Karpas-422 (cell line): ENCODE measurements around the gene OPRM1. TPM values are rescaled to one million over a fixed set of nuclear protein-coding genes. Genes with fewer than 3 reads are reported as not detected.

Experiments used
- DNase-seq: peaks from one replicate; pipeline ENCODE4 v3.0.0-alpha.2; 2015
- H2AFZ ChIP-seq: fragments of 200-600 bp; sonication (generic); 2 replicates; pipeline ENCODE4 v1.6.1; 2014; ENCODE audit warnings: antibody characterized with exemption, low read length, mixed read lengths
- H3K27ac ChIP-seq: fragments of 200-600 bp; sonication (generic); 2 replicates; pipeline ENCODE4 v1.5.1; 2014; ENCODE audit warnings: mild to moderate bottlenecking, low read length, moderate library complexity
- H3K27me3 ChIP-seq: fragments of 200-600 bp; sonication (generic); 2 replicates; pipeline ENCODE4 v1.6.1; 2014; ENCODE audit warnings: low read length, mixed read lengths
- H3K36me3 ChIP-seq: fragments of 200-600 bp; sonication (generic); 2 replicates; pipeline ENCODE4 v1.6.1; 2014; ENCODE audit warnings: low read length, mixed read lengths; ENCODE audit not compliant: insufficient read depth
- H3K4me1 ChIP-seq: fragments of 200-600 bp; sonication (generic); 2 replicates; pipeline ENCODE4 v1.6.1; 2014; ENCODE audit warnings: mild to moderate bottlenecking, low read length, mixed read lengths
- H3K4me2 ChIP-seq: fragments of 200-600 bp; sonication (generic); 2 replicates; pipeline ENCODE4 v1.6.1; 2014; ENCODE audit warnings: low read length, low read depth, mild to moderate bottlenecking; ENCODE audit not compliant: poor library complexity, severe bottlenecking
- H3K4me3 ChIP-seq: fragments of 200-600 bp; sonication (generic); 2 replicates; pipeline ENCODE4 v1.5.1; 2014; ENCODE audit warnings: mild to moderate bottlenecking, antibody characterized with exemption, low read length, mixed read lengths
- H3K79me2 ChIP-seq: fragments of 200-600 bp; sonication (generic); 2 replicates; pipeline ENCODE4 v1.6.1; 2014; ENCODE audit warnings: mild to moderate bottlenecking, low read length, mixed read lengths
- H3K9ac ChIP-seq: fragments of 200-600 bp; sonication (generic); 2 replicates; pipeline ENCODE4 v1.6.0; 2014; ENCODE audit warnings: low read length
- H3K9me2 ChIP-seq: fragments of 200-600 bp; sonication (generic), shearing (Covaris generic); replicated peaks from 2 replicates; pipeline ENCODE4 v1.6.0; 2014; ENCODE audit warnings: mild to moderate bottlenecking, low read length, moderate library complexity; ENCODE audit not compliant: insufficient read depth
- H3K9me3 ChIP-seq: fragments of 300-700, 200-600 bp; sonication (generic); 2 replicates; pipeline ENCODE4 v1.6.1; 2014; ENCODE audit warnings: low read length, mixed read lengths
- H4K20me1 ChIP-seq: fragments of 200-600 bp; sonication (generic); 2 replicates; pipeline ENCODE4 v1.6.1; 2014; ENCODE audit warnings: mild to moderate bottlenecking, antibody characterized with exemption, low read length, low read depth; ENCODE audit not compliant: insufficient read depth
- total RNA-seq: library from RNA; depleted of rRNA; stranded (reverse); fragments of >200 nt; shearing (Covaris generic); gene quantifications from 2 replicates; pipeline ENCODE4 v1.2.3, GENCODE V29; 2014; ENCODE audit warnings: low replicate concordance; rRNA removed

The OPRM1 gene
- not detected in 2 replicates for total RNA-seq

- no peak within 1 kb of the TSS for H2AFZ ChIP-seq
- H3K9me3 ChIP-seq, result no peaks in the 10 kb centered on the region
- no peak for DNase-seq
- H3K9ac ChIP-seq, result no peak within 1 kb of the TSS
- no peaks in the 10 kb centered on the region for H4K20me1 ChIP-seq
- H3K79me2 ChIP-seq, result no peaks in the 10 kb centered on the region
- H3K36me3 ChIP-seq, result no peaks in the 10 kb centered on the region
- H3K4me1 ChIP-seq, result no peaks in the 10 kb centered on the region
- H3K27ac ChIP-seq, result no peak within 1 kb of the TSS
- H3K9me2 ChIP-seq, result no peaks in the 10 kb centered on the region
- no peak within 1 kb of the TSS for H3K4me3 ChIP-seq
- no peaks in the 10 kb centered on the region for H3K27me3 ChIP-seq
- no peak within 1 kb of the TSS for H3K4me2 ChIP-seq
Observed at GRCh38 chr6:154039231-154039842, at the start of gene OPRM1. Gene OPRM1, plus strand, starts transcription at chr6:154039240. Its CDS starts 305 bp downstream, at chr6:154039545.

DNA sequence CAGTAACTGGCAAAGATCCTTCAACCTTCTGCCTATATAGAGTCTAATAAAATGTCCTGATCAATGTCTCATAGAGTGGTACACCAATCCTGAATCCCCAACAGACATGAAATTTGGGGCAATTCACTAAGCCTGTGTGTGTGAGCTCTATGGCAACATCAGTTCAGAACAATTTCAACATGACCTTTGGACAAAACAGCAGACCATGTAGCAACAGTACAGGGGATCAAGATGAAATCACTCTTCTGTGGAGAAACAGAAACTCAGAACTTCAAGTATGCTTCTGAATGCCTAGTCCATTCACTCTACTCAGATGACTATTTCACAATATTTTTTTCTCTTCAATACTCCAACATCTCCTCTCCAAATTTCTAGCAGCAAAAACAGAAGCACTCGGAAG is 49.1 kb upstream of the OPRM1 start:
- DNase-seq, result no peak
- Histone ChIP-seq H3K27ac (no peak overlapping the region), H4K20me1 (no peaks in the 10 kb centered on the region), H3K4me3 (no peak overlapping the region), H3K4me2 (no peak overlapping the region), H2AFZ (no peak overlapping the region), H3K79me2 (no peaks in the 10 kb centered on the region), H3K9me3 (no peaks in the 10 kb centered on the region), H3K27me3 (no peaks in the 10 kb centered on the region), H3K9ac (no peak overlapping the region), H3K9me2 (no peaks in the 10 kb centered on the region), H3K4me1 (no peaks in the 10 kb centered on the region), H3K36me3 (no peaks in the 10 kb centered on the region)

DNA sequence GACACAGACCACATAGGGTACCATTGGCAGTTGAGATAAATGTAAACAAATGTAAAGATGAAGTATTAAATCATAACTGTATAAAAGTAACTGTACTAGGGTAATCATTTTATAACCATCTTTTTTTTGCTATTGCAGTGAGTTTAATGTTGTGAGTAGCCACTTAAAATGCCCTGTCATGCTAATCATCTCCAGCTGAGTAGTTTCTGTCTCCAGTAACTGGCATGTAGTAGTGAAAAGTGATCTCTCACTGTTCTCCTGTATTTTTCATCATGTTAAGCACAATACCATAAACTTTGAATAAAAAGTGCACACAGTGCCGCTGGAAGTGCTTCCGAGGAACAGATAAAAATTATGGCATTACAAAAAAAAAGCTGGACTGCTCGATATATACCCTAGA is 45.0 kb upstream of the OPRM1 start:
- Histone ChIP-seq H3K9me3 (no peaks in the 10 kb centered on the region), H3K4me1 (no peaks in the 10 kb centered on the region), H2AFZ (no peak overlapping the region), H3K27ac (no peak overlapping the region), H3K79me2 (no peaks in the 10 kb centered on the region), H4K20me1 (no peaks in the 10 kb centered on the region), H3K9ac (no peak overlapping the region), H3K4me2 (no peak overlapping the region), H3K36me3 (no peaks in the 10 kb centered on the region), H3K4me3 (no peak overlapping the region), H3K9me2 (no peaks in the 10 kb centered on the region), H3K27me3 (no peaks in the 10 kb centered on the region)
- DNase-seq, result no peak

GRCh38 chr6:153994811-153995210 is 44.2 kb upstream of the OPRM1 start:
- Histone ChIP-seq H4K20me1 (no peaks in the 10 kb centered on the region), H3K4me2 (no peak overlapping the region), H3K27ac (no peak overlapping the region), H3K9ac (no peak overlapping the region), H3K27me3 (no peaks in the 10 kb centered on the region), H3K36me3 (no peaks in the 10 kb centered on the region), H3K4me3 (no peak overlapping the region), H3K9me2 (no peaks in the 10 kb centered on the region), H3K9me3 (no peaks in the 10 kb centered on the region), H3K79me2 (no peaks in the 10 kb centered on the region), H3K4me1 (no peaks in the 10 kb centered on the region), H2AFZ (no peak overlapping the region)
- no peak for DNase-seq

GRCh38 chr6:153997221-153997620 is 41.8 kb upstream of the OPRM1 start:
- Histone ChIP-seq H3K9me2 (no peaks in the 10 kb centered on the region), H2AFZ (no peak overlapping the region), H3K79me2 (no peaks in the 10 kb centered on the region), H3K9ac (no peak overlapping the region), H3K27ac (no peak overlapping the region), H4K20me1 (no peaks in the 10 kb centered on the region), H3K4me1 (no peaks in the 10 kb centered on the region), H3K4me2 (no peak overlapping the region), H3K9me3 (no peaks in the 10 kb centered on the region), H3K27me3 (no peaks in the 10 kb centered on the region), H3K36me3 (no peaks in the 10 kb centered on the region), H3K4me3 (no peak overlapping the region)
- no peak for DNase-seq

DNA sequence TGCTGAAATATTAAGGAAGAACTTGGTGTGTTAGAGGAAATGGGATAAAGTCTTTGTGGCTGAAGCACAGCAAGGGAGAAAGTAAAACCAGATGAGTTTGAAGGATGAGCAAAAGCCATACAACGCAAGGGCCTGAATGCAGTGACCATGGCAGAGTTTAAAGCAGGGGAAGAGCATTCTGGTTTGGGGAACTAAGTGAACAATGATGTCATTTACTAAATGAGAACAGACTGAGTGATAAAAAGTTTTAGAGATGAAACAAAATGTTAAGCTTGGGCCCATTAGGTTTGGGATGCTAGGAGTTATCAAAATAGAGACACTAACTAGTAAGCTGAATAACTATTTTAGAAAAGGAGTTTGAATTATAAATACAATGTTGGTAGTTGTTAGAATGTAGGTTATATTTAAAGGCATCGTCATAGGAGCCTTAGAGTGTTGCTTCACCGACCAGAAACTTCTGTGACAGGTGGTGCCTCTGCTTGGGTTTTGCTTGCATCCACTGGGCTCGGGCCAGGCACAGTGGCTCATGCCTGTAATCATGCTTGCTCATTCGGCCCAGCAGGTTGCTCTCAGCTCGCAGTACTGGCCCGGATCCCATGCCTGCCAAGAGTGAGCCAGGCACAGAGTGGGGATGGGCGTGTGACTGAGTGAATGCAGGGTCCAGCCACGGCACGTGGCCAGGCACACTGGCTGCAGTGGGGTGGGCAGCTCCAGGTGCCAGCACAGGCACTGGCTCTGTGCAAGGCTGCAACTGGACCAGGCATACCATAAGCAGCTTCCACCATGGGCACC is 37.4 kb upstream of the OPRM1 start:
- DNase-seq, result no peak
- no peak overlapping the region for H3K4me3 ChIP-seq
- H4K20me1 ChIP-seq, result no peaks in the 10 kb centered on the region
- no peak overlapping the region for H3K27ac ChIP-seq
- H3K9me3 ChIP-seq, result no peaks in the 10 kb centered on the region
- no peak overlapping the region for H3K4me2 ChIP-seq
- H2AFZ ChIP-seq, result no peak overlapping the region
- no peaks in the 10 kb centered on the region for H3K79me2 ChIP-seq
- no peaks in the 10 kb centered on the region for H3K4me1 ChIP-seq
- H3K9ac ChIP-seq, result no peak overlapping the region
- no peaks in the 10 kb centered on the region for H3K27me3 ChIP-seq
- no peaks in the 10 kb centered on the region for H3K36me3 ChIP-seq
- H3K9me2 ChIP-seq, result no peaks in the 10 kb centered on the region

- Histone ChIP-seq H3K27me3 (no peaks in the 10 kb centered on the region), H3K4me3 (no peak overlapping the region), H4K20me1 (no peaks in the 10 kb centered on the region), H3K27ac (no peak overlapping the region), H2AFZ (no peak overlapping the region), H3K9me2 (no peaks in the 10 kb centered on the region), H3K36me3 (no peaks in the 10 kb centered on the region), H3K4me1 (no peaks in the 10 kb centered on the region), H3K4me2 (no peak overlapping the region), H3K9ac (no peak overlapping the region), H3K9me3 (no peaks in the 10 kb centered on the region), H3K79me2 (no peaks in the 10 kb centered on the region)
- no peak for DNase-seq
Observed at GRCh38 chr6:154002894-154003293, 36.1 kb upstream of the OPRM1 start.

- H3K27me3 ChIP-seq, result no peaks in the 10 kb centered on the region
- H3K27ac ChIP-seq, result no peak overlapping the region
- H3K4me2 ChIP-seq, result no peak overlapping the region
- no peak overlapping the region for H2AFZ ChIP-seq
- no peak overlapping the region for H3K4me3 ChIP-seq
- H3K79me2 ChIP-seq, result no peaks in the 10 kb centered on the region
- no peaks in the 10 kb centered on the region for H3K9me3 ChIP-seq
- no peak for DNase-seq
- no peaks in the 10 kb centered on the region for H3K9me2 ChIP-seq
- H3K9ac ChIP-seq, result no peak overlapping the region
- no peaks in the 10 kb centered on the region for H3K4me1 ChIP-seq
- H4K20me1 ChIP-seq, result no peaks in the 10 kb centered on the region
- no peaks in the 10 kb centered on the region for H3K36me3 ChIP-seq
Observed at GRCh38 chr6:154010371-154010770, 28.7 kb upstream of the OPRM1 start.
